GM06990 (cell line): ENCODE results near the gene UBAC2.

Source experiments
- DNase-seq: peaks from one replicate; pipeline ENCODE4 v3.0.0-alpha.2; 2011; ENCODE audit not compliant: insufficient read length; ENCODE audit errors: extremely low read depth
- H3K27me3 ChIP-seq: replicated peaks from 2 replicates; pipeline ENCODE4 v1.6.0; 2011; ENCODE audit warnings: low read length; ENCODE audit not compliant: control insufficient read depth, insufficient read depth
- H3K36me3 ChIP-seq: 2 replicates; pipeline ENCODE4 v1.5.1; 2011; ENCODE audit warnings: low read length; ENCODE audit not compliant: control insufficient read depth, insufficient read depth
- H3K4me3 ChIP-seq: replicated peaks from 2 replicates; pipeline ENCODE4 v1.5.1; 2011; ENCODE audit warnings: low read depth, mild to moderate bottlenecking, control low read depth, low read length
- TF ChIP-seq, protein P1 (sequence below): IDR thresholded peaks from 2 replicates; pipeline ENCODE4 v1.5.1; 2011; ENCODE audit warnings: low read length, control low read depth, mild to moderate bottlenecking, inconsistent platforms; ENCODE audit not compliant: insufficient read depth, poor library complexity, severe bottlenecking

The UBAC2 gene

GRCh38 chr13:99307648-99308339 lies 107.1 kb downstream of the UBAC2 start:
- Histone ChIP-seq H3K27me3 (no peaks in the 10 kb centered on the region), H3K4me3 (peak overlapping the region; percentile 38), H3K36me3 (no peaks in the 10 kb centered on the region)
- DNase-seq: no peak
- TF ChIP-seq, protein P1, sequence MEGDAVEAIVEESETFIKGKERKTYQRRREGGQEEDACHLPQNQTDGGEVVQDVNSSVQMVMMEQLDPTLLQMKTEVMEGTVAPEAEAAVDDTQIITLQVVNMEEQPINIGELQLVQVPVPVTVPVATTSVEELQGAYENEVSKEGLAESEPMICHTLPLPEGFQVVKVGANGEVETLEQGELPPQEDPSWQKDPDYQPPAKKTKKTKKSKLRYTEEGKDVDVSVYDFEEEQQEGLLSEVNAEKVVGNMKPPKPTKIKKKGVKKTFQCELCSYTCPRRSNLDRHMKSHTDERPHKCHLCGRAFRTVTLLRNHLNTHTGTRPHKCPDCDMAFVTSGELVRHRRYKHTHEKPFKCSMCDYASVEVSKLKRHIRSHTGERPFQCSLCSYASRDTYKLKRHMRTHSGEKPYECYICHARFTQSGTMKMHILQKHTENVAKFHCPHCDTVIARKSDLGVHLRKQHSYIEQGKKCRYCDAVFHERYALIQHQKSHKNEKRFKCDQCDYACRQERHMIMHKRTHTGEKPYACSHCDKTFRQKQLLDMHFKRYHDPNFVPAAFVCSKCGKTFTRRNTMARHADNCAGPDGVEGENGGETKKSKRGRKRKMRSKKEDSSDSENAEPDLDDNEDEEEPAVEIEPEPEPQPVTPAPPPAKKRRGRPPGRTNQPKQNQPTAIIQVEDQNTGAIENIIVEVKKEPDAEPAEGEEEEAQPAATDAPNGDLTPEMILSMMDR: no peak

DNA sequence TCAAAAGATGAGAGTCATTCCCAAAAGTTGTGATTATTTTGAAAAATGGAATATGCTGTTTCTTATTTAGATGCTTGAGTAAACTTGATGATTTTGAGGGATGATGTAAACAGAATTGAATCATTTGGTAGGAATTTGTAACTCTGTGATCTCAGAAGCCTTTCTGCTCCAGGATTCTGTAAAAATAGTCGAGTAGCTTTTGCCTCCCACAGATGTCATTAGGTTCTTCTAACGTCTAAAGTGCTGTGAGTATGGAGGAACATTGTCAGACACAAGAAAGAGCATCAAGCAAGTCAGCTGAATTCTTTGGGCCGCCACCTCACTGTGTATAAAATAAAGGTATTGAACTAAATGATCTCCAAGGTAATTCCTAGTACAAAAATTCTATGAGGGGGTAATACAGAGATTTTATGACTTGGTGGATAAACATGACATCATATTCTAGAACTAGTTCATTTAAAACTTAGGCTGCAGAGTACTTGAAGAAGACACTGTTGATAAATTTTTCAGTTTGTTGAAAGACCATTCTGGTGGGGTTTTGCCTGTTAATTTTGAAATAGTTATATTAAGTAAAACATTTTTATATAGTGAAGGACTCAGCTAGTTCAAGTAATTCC lies 107.9 kb downstream of the UBAC2 start:
- no peak for DNase-seq
- H3K4me3 ChIP-seq: no peak overlapping the region
- H3K36me3 ChIP-seq: no peaks in the 10 kb centered on the region
- TF ChIP-seq, protein P1: no peak
- no peaks in the 10 kb centered on the region for H3K27me3 ChIP-seq

- peak; percentile 51 for DNase-seq
- TF ChIP-seq, protein P1: no peak
- Histone ChIP-seq H3K36me3 (no peaks in the 10 kb centered on the region), H3K27me3 (no peaks in the 10 kb centered on the region), H3K4me3 (no peak overlapping the region)
Observed at GRCh38 chr13:99310382-99311031, 109.9 kb downstream of the UBAC2 start.

DNA sequence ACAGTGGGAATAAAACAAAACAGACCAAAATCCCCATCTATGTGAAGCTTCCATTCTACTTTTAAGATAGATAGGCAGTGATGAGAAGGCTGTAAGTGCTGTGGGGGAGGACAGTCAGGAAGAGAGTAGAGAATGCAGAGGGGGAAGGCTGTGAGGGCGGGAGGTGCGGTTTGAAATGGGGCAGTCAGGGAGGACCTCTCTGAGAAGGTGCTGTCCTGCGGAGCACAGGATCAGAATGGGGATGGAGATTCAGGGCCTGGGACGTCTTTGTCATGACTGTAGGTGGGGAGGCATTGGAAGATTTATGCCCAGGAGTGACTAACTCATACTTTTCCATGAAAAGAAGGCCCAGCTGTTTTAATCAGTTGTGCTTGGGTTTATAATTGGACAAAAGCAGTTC lies 110.5 kb downstream of the UBAC2 start:
- Histone ChIP-seq H3K4me3 (no peak overlapping the region), H3K36me3 (no peaks in the 10 kb centered on the region), H3K27me3 (no peaks in the 10 kb centered on the region)
- no peak for DNase-seq
- TF ChIP-seq, protein P1: no peak

DNA sequence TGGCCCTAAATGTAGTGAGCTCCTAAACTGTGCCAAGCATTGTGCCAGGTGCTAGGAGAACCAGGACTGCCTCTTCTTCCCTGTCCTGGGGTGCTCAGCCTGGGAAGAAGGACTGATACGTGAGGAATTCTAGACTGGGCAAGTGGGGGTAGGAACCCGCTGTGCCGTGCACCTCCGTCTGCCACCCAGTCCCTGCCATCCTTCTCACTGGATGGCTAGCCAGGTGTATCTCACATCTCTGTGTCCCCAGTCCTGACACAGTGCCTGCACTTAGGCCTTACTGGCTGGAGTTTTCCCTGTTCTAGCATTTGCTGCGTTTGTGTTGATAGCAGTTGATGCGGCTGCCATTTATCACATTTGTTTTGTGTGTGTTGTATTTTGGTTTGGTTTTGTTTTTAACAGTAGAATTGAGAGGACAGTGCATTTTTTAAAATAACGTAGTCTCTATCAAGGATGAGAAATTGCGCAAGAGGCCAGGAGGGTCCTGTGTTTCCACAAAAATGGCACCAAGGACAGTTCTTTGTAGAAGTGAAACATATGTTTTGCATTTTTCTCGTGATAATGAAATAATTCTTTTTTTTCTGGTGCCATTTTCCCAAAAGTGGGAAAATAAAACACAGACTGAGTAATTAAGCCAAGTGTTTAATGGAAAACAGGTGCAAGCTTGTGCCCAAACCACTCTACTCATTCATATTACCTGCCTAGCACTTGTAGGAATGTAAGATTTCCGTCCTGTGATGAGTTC lies 111.3 kb downstream of the UBAC2 start:
- TF ChIP-seq, protein P1: no peak
- Histone ChIP-seq H3K27me3 (no peaks in the 10 kb centered on the region), H3K4me3 (no peak overlapping the region), H3K36me3 (no peaks in the 10 kb centered on the region)
- DNase-seq: no peak
